PC-9 (cell line): ENCODE data around the gene PARPBP.

Experiments
- EZH2 ChIP-seq: fragments of 200-600 bp; sonication (generic); IDR thresholded peaks from 2 replicates; pipeline ENCODE4 v1.8.0; 2017; ENCODE audit warnings: antibody characterized with exemption, low read depth
- TF ChIP-seq, protein P1 (sequence below): fragments of 200-600 bp; sonication (generic); conservative IDR thresholded peaks from 2 replicates; pipeline ENCODE4 v1.6.1; 2017; ENCODE audit warnings: mixed run types, antibody characterized with exemption, mild to moderate bottlenecking, moderate library complexity

DNA sequence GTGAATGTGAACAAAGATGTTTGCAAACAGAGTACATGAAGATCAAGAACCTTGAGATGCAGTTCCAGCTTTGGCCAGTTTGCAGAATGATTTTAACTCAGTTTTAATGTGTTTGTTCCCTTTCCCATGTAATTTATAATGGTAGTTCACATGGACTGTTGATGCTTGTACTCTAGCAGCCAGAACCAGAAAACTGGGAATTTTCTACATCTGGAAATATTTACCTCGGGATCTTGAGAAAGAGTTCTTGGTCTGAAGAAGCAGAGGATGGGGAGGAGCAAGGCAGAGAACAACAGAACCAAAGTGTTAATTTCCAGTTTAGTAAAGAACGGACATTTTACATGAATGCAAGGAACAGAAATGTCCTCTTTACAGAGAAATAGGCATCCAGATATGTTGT, 114.6 kb downstream of the PARPBP start:
- TF ChIP-seq, protein P1, sequence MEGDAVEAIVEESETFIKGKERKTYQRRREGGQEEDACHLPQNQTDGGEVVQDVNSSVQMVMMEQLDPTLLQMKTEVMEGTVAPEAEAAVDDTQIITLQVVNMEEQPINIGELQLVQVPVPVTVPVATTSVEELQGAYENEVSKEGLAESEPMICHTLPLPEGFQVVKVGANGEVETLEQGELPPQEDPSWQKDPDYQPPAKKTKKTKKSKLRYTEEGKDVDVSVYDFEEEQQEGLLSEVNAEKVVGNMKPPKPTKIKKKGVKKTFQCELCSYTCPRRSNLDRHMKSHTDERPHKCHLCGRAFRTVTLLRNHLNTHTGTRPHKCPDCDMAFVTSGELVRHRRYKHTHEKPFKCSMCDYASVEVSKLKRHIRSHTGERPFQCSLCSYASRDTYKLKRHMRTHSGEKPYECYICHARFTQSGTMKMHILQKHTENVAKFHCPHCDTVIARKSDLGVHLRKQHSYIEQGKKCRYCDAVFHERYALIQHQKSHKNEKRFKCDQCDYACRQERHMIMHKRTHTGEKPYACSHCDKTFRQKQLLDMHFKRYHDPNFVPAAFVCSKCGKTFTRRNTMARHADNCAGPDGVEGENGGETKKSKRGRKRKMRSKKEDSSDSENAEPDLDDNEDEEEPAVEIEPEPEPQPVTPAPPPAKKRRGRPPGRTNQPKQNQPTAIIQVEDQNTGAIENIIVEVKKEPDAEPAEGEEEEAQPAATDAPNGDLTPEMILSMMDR: no peak
- no peak for TF ChIP-seq EZH2
